ENCODE results near the gene TPH2.

Gene TPH2

DNA sequence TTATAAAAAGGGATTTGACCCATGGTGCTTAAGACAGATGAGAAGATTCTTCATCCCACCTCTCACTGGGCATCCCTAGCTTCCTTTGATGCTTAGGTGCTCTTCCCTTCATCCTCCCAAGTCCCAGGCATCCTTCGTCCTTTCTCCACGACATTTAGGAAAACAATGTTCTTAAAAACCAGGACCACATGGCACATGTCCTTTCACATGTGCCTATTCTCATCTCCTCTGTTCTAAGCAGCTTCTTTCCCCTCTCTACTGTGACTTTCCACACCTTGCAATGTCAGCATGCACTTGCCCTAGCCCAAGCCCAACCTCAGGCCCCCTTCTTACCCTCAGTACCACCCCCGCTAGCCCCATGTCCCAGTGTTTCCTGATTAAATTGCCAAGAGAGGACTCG is 12.2 kb downstream of the TPH2 start:
- H3K27me3 ChIP-seq: peaks cover 78% of the 10 kb centered on the region
- no peaks in the 10 kb centered on the region for H3K9me3 ChIP-seq
- no peaks in the 10 kb centered on the region for H3K36me3 ChIP-seq
- TF ChIP-seq, protein P1, sequence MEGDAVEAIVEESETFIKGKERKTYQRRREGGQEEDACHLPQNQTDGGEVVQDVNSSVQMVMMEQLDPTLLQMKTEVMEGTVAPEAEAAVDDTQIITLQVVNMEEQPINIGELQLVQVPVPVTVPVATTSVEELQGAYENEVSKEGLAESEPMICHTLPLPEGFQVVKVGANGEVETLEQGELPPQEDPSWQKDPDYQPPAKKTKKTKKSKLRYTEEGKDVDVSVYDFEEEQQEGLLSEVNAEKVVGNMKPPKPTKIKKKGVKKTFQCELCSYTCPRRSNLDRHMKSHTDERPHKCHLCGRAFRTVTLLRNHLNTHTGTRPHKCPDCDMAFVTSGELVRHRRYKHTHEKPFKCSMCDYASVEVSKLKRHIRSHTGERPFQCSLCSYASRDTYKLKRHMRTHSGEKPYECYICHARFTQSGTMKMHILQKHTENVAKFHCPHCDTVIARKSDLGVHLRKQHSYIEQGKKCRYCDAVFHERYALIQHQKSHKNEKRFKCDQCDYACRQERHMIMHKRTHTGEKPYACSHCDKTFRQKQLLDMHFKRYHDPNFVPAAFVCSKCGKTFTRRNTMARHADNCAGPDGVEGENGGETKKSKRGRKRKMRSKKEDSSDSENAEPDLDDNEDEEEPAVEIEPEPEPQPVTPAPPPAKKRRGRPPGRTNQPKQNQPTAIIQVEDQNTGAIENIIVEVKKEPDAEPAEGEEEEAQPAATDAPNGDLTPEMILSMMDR (IDR thresholded peaks at IDR 0.05): no peak
- no peaks in the 10 kb centered on the region for H3K4me1 ChIP-seq (ENCODE audit: control insufficient read depth in 1 of 2, insufficient read depth in 1 of 2, low read depth in 1 of 2, low read length in 1 of 2)
- no peak overlapping the region for H3K27ac ChIP-seq
- H3K4me3 ChIP-seq (ENCODE audit: low read depth in 1 of 2, low read length in 1 of 2): no peak overlapping the region

DNA sequence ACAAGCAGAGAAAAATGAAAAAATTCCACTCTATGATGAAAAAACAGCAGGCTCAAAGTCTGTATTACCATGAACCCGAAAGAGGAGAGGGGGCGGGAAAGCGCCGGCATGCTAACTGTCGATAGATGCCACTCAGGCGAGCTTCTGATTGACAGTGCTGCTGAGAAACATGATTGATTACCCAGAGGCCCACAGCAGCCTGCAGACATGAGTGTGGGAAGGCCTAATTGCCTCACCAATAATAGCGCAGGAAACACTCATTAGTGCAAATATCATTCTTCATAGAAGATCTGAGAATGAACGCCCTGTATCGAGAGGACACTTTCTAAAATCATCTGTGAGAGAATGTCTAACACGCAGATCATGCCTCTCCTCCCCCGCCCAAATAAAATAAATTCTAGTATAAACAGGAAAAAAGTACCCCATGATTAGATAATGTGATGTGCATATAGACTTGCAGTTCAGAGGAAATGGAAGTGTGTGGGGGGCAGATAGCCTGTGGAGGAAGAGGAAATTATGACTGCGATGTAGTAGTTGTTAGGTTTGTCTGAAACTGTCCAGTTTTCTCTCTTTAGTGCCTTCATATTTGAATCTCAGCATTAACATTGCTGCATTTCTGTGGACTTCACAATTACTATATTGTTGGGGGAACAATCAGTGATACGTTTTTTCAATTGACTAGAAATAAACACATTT is 15.6 kb downstream of the TPH2 start:
- Histone ChIP-seq H3K9me3 (no peaks in the 10 kb centered on the region), H3K4me3 (ENCODE audit: low read depth in 1 of 2, low read length in 1 of 2) (no peak overlapping the region), H3K27ac (no peak overlapping the region), H3K36me3 (no peaks in the 10 kb centered on the region), H3K27me3 (peaks cover 56% of the 10 kb centered on the region), H3K4me1 (ENCODE audit: control insufficient read depth in 1 of 2, insufficient read depth in 1 of 2, low read depth in 1 of 2, low read length in 1 of 2) (no peaks in the 10 kb centered on the region)
- TF ChIP-seq, protein P1 (IDR thresholded peaks at IDR 0.05): no peak

DNA sequence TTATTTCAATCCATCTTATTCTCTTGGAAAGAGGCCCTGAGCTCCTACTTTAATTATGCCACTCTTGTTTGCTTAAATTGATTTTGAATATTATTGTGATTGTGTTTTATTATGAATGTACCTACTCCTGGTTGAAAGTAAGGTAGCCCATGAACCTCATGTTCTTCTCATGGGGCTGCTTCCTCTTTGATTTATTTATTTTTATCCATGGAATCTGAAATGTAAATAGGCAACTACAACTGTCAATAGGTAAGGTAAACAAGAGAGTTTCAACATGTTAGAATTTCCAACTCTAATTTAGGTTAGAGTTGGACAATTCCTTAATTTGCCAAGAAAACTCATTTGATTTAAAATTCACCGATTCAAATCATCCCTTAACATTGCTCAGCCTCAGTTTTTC is 16.2 kb downstream of the TPH2 start:
- Histone ChIP-seq H3K27ac (no peak overlapping the region), H3K4me1 (ENCODE audit: control insufficient read depth in 1 of 2, insufficient read depth in 1 of 2, low read depth in 1 of 2, low read length in 1 of 2) (no peaks in the 10 kb centered on the region), H3K36me3 (no peaks in the 10 kb centered on the region), H3K27me3 (peaks cover 54% of the 10 kb centered on the region), H3K4me3 (ENCODE audit: low read depth in 1 of 2, low read length in 1 of 2) (no peak overlapping the region), H3K9me3 (no peaks in the 10 kb centered on the region)
- TF ChIP-seq, protein P1 (IDR thresholded peaks at IDR 0.05): no peak

DNA sequence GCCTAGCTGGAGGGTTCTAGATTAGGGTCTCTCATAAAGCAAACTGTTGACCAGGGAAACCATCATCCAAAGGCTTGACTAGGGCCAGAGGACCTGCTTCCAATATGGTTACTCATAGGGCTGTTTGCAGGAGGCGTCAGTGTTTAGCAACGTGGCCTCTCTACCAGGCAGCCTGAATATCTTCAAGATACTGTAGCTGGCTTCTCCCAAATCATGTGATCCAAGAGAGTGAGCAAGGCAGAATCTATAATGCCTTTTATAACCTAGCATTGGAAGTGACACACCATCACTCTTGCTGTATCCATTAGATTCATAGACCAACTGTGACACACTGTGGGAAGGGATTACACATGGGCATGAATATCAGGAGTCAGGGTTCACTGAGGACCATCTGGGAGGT is 17.3 kb downstream of the TPH2 start:
- Histone ChIP-seq H3K4me1 (ENCODE audit: control insufficient read depth in 1 of 2, insufficient read depth in 1 of 2, low read depth in 1 of 2, low read length in 1 of 2) (no peaks in the 10 kb centered on the region), H3K36me3 (no peaks in the 10 kb centered on the region)

DNA sequence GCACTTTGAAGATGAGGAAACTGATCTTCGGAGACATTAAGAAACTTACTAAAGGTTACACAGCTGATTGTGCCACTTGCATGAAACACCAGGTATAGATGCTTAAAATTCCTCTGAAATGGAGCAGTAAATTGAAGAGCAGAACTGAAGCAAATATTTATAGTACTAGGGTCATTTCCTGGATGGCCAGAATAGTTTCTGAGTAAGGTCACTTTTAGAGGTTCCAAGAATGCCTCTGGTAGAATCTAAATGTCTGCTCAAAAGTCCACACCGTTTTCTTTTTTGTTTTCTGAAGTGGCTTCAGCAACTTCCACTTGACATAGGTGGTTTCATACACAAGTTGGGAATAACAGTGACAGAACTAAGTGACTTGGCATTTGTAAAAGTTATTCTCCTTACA is 19.4 kb downstream of the TPH2 start:
- H3K4me1 ChIP-seq (ENCODE audit: control insufficient read depth in 1 of 2, insufficient read depth in 1 of 2, low read depth in 1 of 2, low read length in 1 of 2): no peaks in the 10 kb centered on the region
- H3K4me3 ChIP-seq (ENCODE audit: low read depth in 1 of 2, low read length in 1 of 2): no peak overlapping the region
- TF ChIP-seq, protein P1 (IDR thresholded peaks at IDR 0.05): no peak
- peaks cover 51% of the 10 kb centered on the region for H3K27me3 ChIP-seq
- H3K36me3 ChIP-seq: no peaks in the 10 kb centered on the region
- no peak overlapping the region for H3K27ac ChIP-seq
- no peaks in the 10 kb centered on the region for H3K9me3 ChIP-seq

More for the DNA sequence above, 17.3 kb downstream of the TPH2 start:
- TF ChIP-seq, protein P1 (IDR thresholded peaks at IDR 0.05): no peak
- Histone ChIP-seq H3K4me3 (ENCODE audit: low read depth in 1 of 2, low read length in 1 of 2) (no peak overlapping the region), H3K27me3 (peaks cover 53% of the 10 kb centered on the region), H3K27ac (no peak overlapping the region), H3K9me3 (no peaks in the 10 kb centered on the region)

Data from neutrophil (primary cell).